Thyroid gland (tissue), 4 donors: Measurements from ENCODE around the gene TSSK6. TPM values are rescaled to one million over a fixed set of nuclear protein-coding genes. Genes with fewer than 3 reads are reported as not detected.

Experiments used
- DNase-seq, 2 donors: peaks; one replicate each; pipeline ENCODE4 v3.0.0-alpha.2; 2019
- H3K27ac ChIP-seq, 3 donors: fragments of 200-600 bp; sonication (generic); 1 replicate in 2 of 3; 2 replicates in 1 of 3; pipeline ENCODE4 v1.5.1; 2016 to 2019; ENCODE audit warnings: mild to moderate bottlenecking in 1 of 3, moderate library complexity in 1 of 3
- H3K27me3 ChIP-seq: fragments of 200-600 bp; sonication (generic); one replicate; pipeline ENCODE4 v1.5.1; 2019
- H3K36me3 ChIP-seq, 2 donors: fragments of 200-600 bp; sonication (generic); one replicate each; pipeline ENCODE4 v1.5.1; 2016 to 2019
- H3K4me1 ChIP-seq, 2 donors: fragments of 200-600 bp; sonication (generic); one replicate each; pipeline ENCODE4 v1.5.1; 2017 to 2019
- H3K4me3 ChIP-seq, 3 donors: fragments of 200-600 bp; sonication (generic); replicated peaks in 1 of 3; 1 replicate in 2 of 3; 2 replicates in 1 of 3; pipeline ENCODE4 v1.5.1; 2016; ENCODE audit warnings: mild to moderate bottlenecking in 1 of 3
- H3K9me3 ChIP-seq: fragments of 200-600 bp; sonication (generic); one replicate; pipeline ENCODE4 v1.5.1; 2017
- CTCF ChIP-seq, 6 experiments: fragments of 200-600 bp in 3 of 6; fragments of 450-650 bp in 3 of 6; sonication (generic) in 3 of 6; IDR thresholded peaks; one replicate each; pipeline ENCODE4 v1.5.1; 2016 to 2019; ENCODE audit warnings: antibody characterized with exemption in 6 of 6, mild to moderate bottlenecking in 2 of 6, inconsistent platforms in 1 of 6, moderate library complexity in 1 of 6
- POLR2A ChIP-seq, 2 donors: fragments of 450-650 bp; IDR thresholded peaks; one replicate each; pipeline ENCODE4 v1.6.1; 2017; ENCODE audit warnings: antibody characterized with exemption in 2 of 2, mild to moderate bottlenecking in 2 of 2, moderate library complexity in 1 of 2
- WGBS, 2 donors: methylation state at CpG; one replicate each; pipeline ENCODE4 v1.1.5; 2017; 5-methylcytosine and 5-hydroxymethylcytosine counted together
- intact Hi-C: fragments of 100-400 bp; cut with DNase I; formaldehyde crosslinking; loops from one replicate; pipeline ENCODE4 v1.15.1; 2023
- total RNA-seq, 4 donors: library from RNA; depleted of rRNA; stranded (reverse); fragments of >200 nt; gene quantifications; one replicate each; pipeline ENCODE4 v1.2.3, GENCODE V29; 2016

The TSSK6 gene
- total RNA-seq, 4 donors from 2014 or later, result 1.8 to 7.7 (median 3.8) TPM

- Histone ChIP-seq H3K4me1 (peaks cover 0 to 9% of the 10 kb centered on the region in 2 donors), H3K27ac (no peak overlapping the region), H3K27me3 (no peaks in the 10 kb centered on the region), H3K4me3 (no peak overlapping the region), H3K9me3 (no peaks in the 10 kb centered on the region), H3K36me3 (peaks cover 9% of the 10 kb centered on the region in 2 donors)
- WGBS, 2 donors, result 26 to 49% methylated on average over 6 of the region's 6 CpGs
- TF ChIP-seq CTCF (IDR thresholded peaks at IDR 0.05) (no peak), POLR2A (IDR thresholded peaks at IDR 0.05) (no peak)
- intact Hi-C loops, result no loop called here
- no peak for DNase-seq
Observed at GRCh38 chr19:19510432-19510831, 4.9 kb downstream of the TSSK6 start.

- no peak for DNase-seq
- TF ChIP-seq POLR2A (IDR thresholded peaks at IDR 0.05) (no peak), CTCF (IDR thresholded peaks at IDR 0.05) (no peak)
- H3K27me3 ChIP-seq, result no peaks in the 10 kb centered on the region
- no peak overlapping the region for H3K27ac ChIP-seq
- peaks cover 14 to 23% of the 10 kb centered on the region in 2 donors for H3K36me3 ChIP-seq
- intact Hi-C loops, result no loop called here
- WGBS, 2 donors, result 79 to 86% methylated on average over 7 to 11 of the region's 11 CpGs
- H3K4me1 ChIP-seq, result peaks cover 0 to 7% of the 10 kb centered on the region in 2 donors
- H3K4me3 ChIP-seq, result no peak overlapping the region
- H3K9me3 ChIP-seq, result no peaks in the 10 kb centered on the region
Observed at GRCh38 chr19:19508217-19508616, 7.1 kb downstream of the TSSK6 start.

GRCh38 chr19:19507354-19507753 is 8.0 kb downstream of the TSSK6 start:
- intact Hi-C loops, result no loop called here
- peaks cover 4 to 13% of the 10 kb centered on the region in 2 donors for H3K4me1 ChIP-seq
- H3K27me3 ChIP-seq, result no peaks in the 10 kb centered on the region
- peaks cover 18 to 29% of the 10 kb centered on the region in 2 donors for H3K36me3 ChIP-seq
- H3K9me3 ChIP-seq, result no peaks in the 10 kb centered on the region
- no peak overlapping the region for H3K4me3 ChIP-seq
- H3K27ac ChIP-seq, result no peak overlapping the region
- WGBS, 2 donors, result 84 to 91% methylated on average over 7 to 8 of the region's 8 CpGs
- TF ChIP-seq CTCF (IDR thresholded peaks at IDR 0.05) (no peak), POLR2A (IDR thresholded peaks at IDR 0.05) (no peak)
- DNase-seq, result no peak

GRCh38 chr19:19506592-19506991 is 8.8 kb downstream of the TSSK6 start:
- 90 to 91% methylated on average over 12 of the region's 12 CpGs for WGBS, 2 donors
- peaks cover 26 to 37% of the 10 kb centered on the region in 2 donors for H3K36me3 ChIP-seq

More at GRCh38 chr19:19506592-19506991, 8.8 kb downstream of the TSSK6 start:
- Histone ChIP-seq H3K27ac (no peak overlapping the region), H3K27me3 (no peaks in the 10 kb centered on the region), H3K9me3 (no peaks in the 10 kb centered on the region), H3K4me1 (peaks cover 4 to 13% of the 10 kb centered on the region in 2 donors), H3K4me3 (no peak overlapping the region)
- DNase-seq, result no peak
- TF ChIP-seq POLR2A (IDR thresholded peaks at IDR 0.05) (no peak), CTCF (IDR thresholded peaks at IDR 0.05) (no peak)
- intact Hi-C loops, result no loop called here
